Thyroid gland (tissue), 4 donors: ENCODE results near the gene ZNF778.

Experiments used
- CTCF ChIP-seq, 6 experiments: fragments of 200-600 bp in 3 of 6; fragments of 450-650 bp in 3 of 6; sonication (generic) in 3 of 6; IDR thresholded peaks; one replicate each; pipeline ENCODE4 v1.5.1; 2016 to 2019; ENCODE audit warnings: antibody characterized with exemption in 6 of 6, mild to moderate bottlenecking in 2 of 6, inconsistent platforms in 1 of 6, moderate library complexity in 1 of 6
- POLR2A ChIP-seq, 2 donors: fragments of 450-650 bp; IDR thresholded peaks; one replicate each; pipeline ENCODE4 v1.6.1; 2017; ENCODE audit warnings: antibody characterized with exemption in 2 of 2, mild to moderate bottlenecking in 2 of 2, moderate library complexity in 1 of 2

- TF ChIP-seq POLR2A (IDR thresholded peaks at IDR 0.05): no peak
- TF ChIP-seq CTCF (IDR thresholded peaks at IDR 0.05): no peak
These were observed 17.2 kb upstream of the ZNF778 start, which contains the start of gene SLC22A31 for GRCh38 chr16:89200124-89200849.
